Uterus (tissue), 2 donors: ENCODE results near the gene OSTN.

Experiments used
- POLR2A ChIP-seq, 2 donors: fragments of 450-650 bp; IDR thresholded peaks; one replicate each; pipeline ENCODE4 v1.6.1; 2016; ENCODE audit warnings: antibody characterized with exemption in 2 of 2, mild to moderate bottlenecking in 1 of 2, moderate library complexity in 1 of 2
- TF ChIP-seq, protein P1 (sequence below), 4 experiments: fragments of 200-600 bp in 2 of 4; fragments of 450-650 bp in 2 of 4; sonication (generic) in 2 of 4; IDR thresholded peaks; one replicate each; pipeline ENCODE4 v1.5.1; 2016 to 2019; ENCODE audit warnings: antibody characterized with exemption in 4 of 4, mild to moderate bottlenecking in 2 of 4, moderate library complexity in 1 of 4

DNA sequence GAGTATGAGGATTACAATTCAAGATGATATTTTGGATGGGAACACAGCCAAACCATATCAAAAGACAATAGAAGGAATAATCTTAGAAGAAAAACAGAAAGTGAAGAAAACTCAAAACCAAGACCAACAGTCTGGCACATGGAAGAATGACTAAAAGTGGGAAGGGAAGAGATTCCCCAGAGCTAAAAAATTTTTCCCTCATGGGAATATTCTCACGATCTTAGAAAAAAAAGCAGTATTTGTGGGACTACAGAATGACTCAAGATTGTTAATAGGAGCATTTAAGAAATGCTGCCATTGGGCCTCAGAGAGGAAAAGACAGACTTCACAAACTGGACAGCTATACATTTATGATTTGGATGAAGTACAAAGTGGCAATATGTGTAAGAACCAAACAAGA lies 18.3 kb downstream of the OSTN start:
- TF ChIP-seq, protein P1, sequence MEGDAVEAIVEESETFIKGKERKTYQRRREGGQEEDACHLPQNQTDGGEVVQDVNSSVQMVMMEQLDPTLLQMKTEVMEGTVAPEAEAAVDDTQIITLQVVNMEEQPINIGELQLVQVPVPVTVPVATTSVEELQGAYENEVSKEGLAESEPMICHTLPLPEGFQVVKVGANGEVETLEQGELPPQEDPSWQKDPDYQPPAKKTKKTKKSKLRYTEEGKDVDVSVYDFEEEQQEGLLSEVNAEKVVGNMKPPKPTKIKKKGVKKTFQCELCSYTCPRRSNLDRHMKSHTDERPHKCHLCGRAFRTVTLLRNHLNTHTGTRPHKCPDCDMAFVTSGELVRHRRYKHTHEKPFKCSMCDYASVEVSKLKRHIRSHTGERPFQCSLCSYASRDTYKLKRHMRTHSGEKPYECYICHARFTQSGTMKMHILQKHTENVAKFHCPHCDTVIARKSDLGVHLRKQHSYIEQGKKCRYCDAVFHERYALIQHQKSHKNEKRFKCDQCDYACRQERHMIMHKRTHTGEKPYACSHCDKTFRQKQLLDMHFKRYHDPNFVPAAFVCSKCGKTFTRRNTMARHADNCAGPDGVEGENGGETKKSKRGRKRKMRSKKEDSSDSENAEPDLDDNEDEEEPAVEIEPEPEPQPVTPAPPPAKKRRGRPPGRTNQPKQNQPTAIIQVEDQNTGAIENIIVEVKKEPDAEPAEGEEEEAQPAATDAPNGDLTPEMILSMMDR (IDR thresholded peaks at IDR 0.05) = no peak
- no peak for TF ChIP-seq POLR2A (IDR thresholded peaks at IDR 0.05)
